Right lobe of liver (tissue), 6 donors: Measurements from ENCODE around the gene ALDH1A1. TPM values are rescaled to one million over a fixed set of nuclear protein-coding genes. Genes with fewer than 3 reads are reported as not detected.

Experiments
- ATAC-seq, 4 donors: fragments of 200-7000 bp; cut with Tn5 transposase; one replicate each; pipeline ENCODE4 v1.9.1; 2020; ENCODE audit warnings: mild to moderate bottlenecking in 4 of 4, moderate library complexity in 4 of 4
- DNase-seq, 3 donors: peaks; one replicate each; pipeline ENCODE4 v3.0.0-alpha.2; 2020
- H3K27ac ChIP-seq, 3 donors: fragments of 200-600 bp; one replicate each; pipeline ENCODE4 v1.8.0; 2022
- H3K27me3 ChIP-seq, 2 donors: fragments of 200-600 bp; one replicate each; pipeline ENCODE4 v1.8.0; 2022
- H3K36me3 ChIP-seq, 4 donors: fragments of 200-600 bp; sonication (generic) in 1 of 4; one replicate each; pipeline versions ENCODE4 v1.5.1 to v1.8.0; 2017 to 2022; ENCODE audit warnings: control low read depth in 1 of 4
- H3K4me1 ChIP-seq, 4 donors: fragments of 200-600 bp; sonication (generic) in 1 of 4; one replicate each; pipeline versions ENCODE4 v1.5.1 to v1.8.0; 2017 to 2022; ENCODE audit warnings: control low read depth in 1 of 4
- H3K4me3 ChIP-seq, 3 donors: fragments of 200-600 bp; one replicate each; pipeline ENCODE4 v1.8.0; 2022
- H3K9me3 ChIP-seq, 4 donors: fragments of 200-600 bp; sonication (generic) in 1 of 4; one replicate each; pipeline versions ENCODE4 v1.5.1 to v1.8.0; 2017 to 2022; ENCODE audit warnings: control low read depth in 1 of 4
- CTCF ChIP-seq, 4 donors: fragments of 200-600 bp in 3 of 4; fragments of 450-650 bp in 1 of 4; IDR thresholded peaks; one replicate each; pipeline versions ENCODE4 v1.5.1 to v1.8.0; 2016 to 2022; ENCODE audit warnings: antibody characterized with exemption in 4 of 4, mild to moderate bottlenecking in 2 of 4
- POLR2A ChIP-seq: fragments of 450-650 bp; IDR thresholded peaks from one replicate; pipeline ENCODE4 v1.6.1; 2017; ENCODE audit warnings: antibody characterized with exemption, mild to moderate bottlenecking
- WGBS: methylation state at CpG from one replicate; pipeline ENCODE4 v1.1.6; 2018; ENCODE audit warnings: low coverage, low lambda C conversion rate; ENCODE audit not compliant: insufficient coverage; ENCODE audit errors: missing lambda C conversion rate; 5-methylcytosine and 5-hydroxymethylcytosine counted together
- intact Hi-C, 2 donors: fragments of 100-400 bp; cut with DNase I; formaldehyde crosslinking; loops; one replicate each; pipeline versions ENCODE4 v1.11.2 to v1.14.1; 2022
- long read RNA-seq: library from polyadenylated mRNA; unstranded; transcript quantifications from one replicate; pipeline ENCODE4 v2.0.0, GENCODE V29; 2019
- total RNA-seq, 6 experiments: library from RNA; depleted of rRNA in 2 of 6; stranded (reverse); fragments of >200 nt in 2 of 6; fragmentation: NEBNext Ultra II Directional in 3 of 6; extraction: Animal tissue kit (Norgen Biotek cat#: 25700) in 3 of 6; gene quantifications; one replicate each; pipeline versions ENCODE4 v1.1.0 to v1.2.4, GENCODE V29; 2016 to 2023
- donor health status: DM: no; HTN: yes; CAD: no.
- donor health status: DM: no; HTN: no; CAD: no.
- donor health status: DM: no; HTN: no; CAD: no.
- donor health status: DM: no; HTN: yes; CAD: no.
- donor health status: DM: no; HTN: yes; CAD: no.

ALDH1A1 gene
- 1,000 to 10,000 TPM in 1 of 6 experiments, 100 to 1,000 TPM in 5; 309 to 1,702 (median 521) TPM for total RNA-seq
- long read RNA-seq, transcript ALDH1A1-201 (13 exons, 2,107 nt): major isoform, 686 of 760 reads
- long read RNA-seq, partial matches to known transcripts: 51 of 760 reads
- long read RNA-seq, other reads (novel, unspliced or antisense): 22 of 760 reads

- WGBS: 1% methylated on average over 9 of the region's 9 CpGs
- Histone ChIP-seq H3K9me3 (no peaks in the 10 kb centered on the region), H3K4me1 (peaks cover 0 to 17% (median 4%) of the 10 kb centered on the region in 4 donors), H3K27me3 (no peaks in the 10 kb centered on the region), H3K4me3 (peak within 1 kb of the TSS; percentile 34 to 65 (median 54)), H3K36me3 (no peaks in the 10 kb centered on the region), H3K27ac (peak within 1 kb of the TSS; percentile 73 to 87 (median 78))
- ATAC-seq (peak; percentile 71 to 85 (median 77)), DNase-seq (peak; percentile 30 to 79 (median 59))
- intact Hi-C loops: no loop called here
- TF ChIP-seq POLR2A (peak; percentile 92), CTCF (IDR thresholded peaks at IDR 0.05) (no peak)
Measured at GRCh38 chr9:72952914-72953313, at the start of gene ALDH1A1. Gene ALDH1A1 (minus strand): TSS chr9:72953053. CDS start chr9:72953000, 53 bp downstream.

GRCh38 chr9:73001860-73002259 lies 49.0 kb upstream of the ALDH1A1 start:
- H3K27ac ChIP-seq: no peak overlapping the region
- H3K36me3 ChIP-seq: no peaks in the 10 kb centered on the region
- ATAC-seq (no peak), DNase-seq (no peak)
- no peaks in the 10 kb centered on the region for H3K27me3 ChIP-seq
- no peak overlapping the region for H3K4me3 ChIP-seq
- no peaks in the 10 kb centered on the region for H3K9me3 ChIP-seq
- intact Hi-C loops: no loop called here
- H3K4me1 ChIP-seq: peaks cover 0 to 11% (median 0%) of the 10 kb centered on the region in 4 donors
- 100% methylated on average over 3 of the region's 3 CpGs for WGBS
- TF ChIP-seq CTCF (IDR thresholded peaks at IDR 0.05): no peak
- no peak for TF ChIP-seq POLR2A

GRCh38 chr9:72998363-72998762 lies 45.5 kb upstream of the ALDH1A1 start:
- Histone ChIP-seq H3K9me3 (no peaks in the 10 kb centered on the region), H3K4me3 (no peak overlapping the region), H3K4me1 (peaks cover 0 to 24% (median 0%) of the 10 kb centered on the region in 4 donors), H3K36me3 (no peaks in the 10 kb centered on the region), H3K27me3 (no peaks in the 10 kb centered on the region), H3K27ac (peak overlapping the region; percentile 75 to 93 (median 91))
- no peak for DNase-seq
- intact Hi-C loops: no loop called here
- TF ChIP-seq CTCF (IDR thresholded peaks at IDR 0.05) (no peak), POLR2A (no peak)
- ATAC-seq: no peak
- WGBS: 45% methylated on average over 4 of the region's 4 CpGs

GRCh38 chr9:72997387-72997995 lies 44.6 kb upstream of the ALDH1A1 start:
- peaks cover 0 to 29% (median 0%) of the 10 kb centered on the region in 4 donors for H3K4me1 ChIP-seq
- 1% methylated on average over 8 of the region's 9 CpGs for WGBS
- H3K9me3 ChIP-seq: no peaks in the 10 kb centered on the region
- DNase-seq (peak; percentile 63 to 88 (median 87)), ATAC-seq (peak; percentile 95 to 99 (median 96))
- intact Hi-C loops: no loop called here
- H3K36me3 ChIP-seq: no peaks in the 10 kb centered on the region
- no peak for TF ChIP-seq POLR2A
- TF ChIP-seq CTCF (IDR thresholded peaks at IDR 0.05): no peak
- H3K27ac ChIP-seq: peak overlapping the region; percentile 75 to 93 (median 91)
- H3K27me3 ChIP-seq: no peaks in the 10 kb centered on the region
- peak overlapping the region; percentile 13 to 39 (median 27) for H3K4me3 ChIP-seq
